Parathyroid adenoma (tissue), 2 donors: Measurements from ENCODE around the gene CCDC91.

ENCODE experiments used
- H2AFZ ChIP-seq: fragments of 300-600 bp; sonication (generic); one replicate; pipeline ENCODE4 v1.7.0; 2017; ENCODE audit warnings: antibody characterized with exemption, mild to moderate bottlenecking
- H3K27ac ChIP-seq: fragments of 300-600 bp; sonication (generic); one replicate; pipeline ENCODE4 v1.7.0; 2017
- H3K27me3 ChIP-seq: fragments of 300-600 bp; sonication (generic); one replicate; pipeline ENCODE4 v1.7.0; 2017; ENCODE audit warnings: low read length; ENCODE audit not compliant: control insufficient read depth, insufficient read depth
- H3K36me3 ChIP-seq: fragments of 300-600 bp; sonication (generic); one replicate; pipeline ENCODE4 v1.7.0; 2017; ENCODE audit warnings: low read length; ENCODE audit not compliant: control insufficient read depth, insufficient read depth
- H3K4me1 ChIP-seq: fragments of 300-600 bp; sonication (generic); one replicate; pipeline ENCODE4 v1.7.0; 2017; ENCODE audit warnings: control low read depth
- H3K4me2 ChIP-seq: fragments of 300-600 bp; sonication (generic); one replicate; pipeline ENCODE4 v1.7.0; 2017; ENCODE audit warnings: low read length
- H3K4me3 ChIP-seq: fragments of 300-600 bp; sonication (generic); one replicate; pipeline ENCODE4 v1.7.0; 2017; ENCODE audit warnings: low read depth, low read length
- H3K79me2 ChIP-seq: fragments of 300-600 bp; sonication (generic); one replicate; pipeline ENCODE4 v1.7.0; 2017; ENCODE audit warnings: control low read depth
- H3K9ac ChIP-seq: fragments of 300-600 bp; sonication (generic); one replicate; pipeline ENCODE4 v1.7.0; 2017; ENCODE audit warnings: mild to moderate bottlenecking
- H3K9me3 ChIP-seq: fragments of 300-600 bp; sonication (generic); one replicate; pipeline ENCODE4 v1.7.0; 2017; ENCODE audit warnings: low read length; ENCODE audit not compliant: control insufficient read depth
- CTCF ChIP-seq: fragments of 300-600 bp; sonication (generic); IDR thresholded peaks from one replicate; pipeline ENCODE4 v1.7.0; 2017; ENCODE audit warnings: antibody characterized with exemption, mild to moderate bottlenecking
- donor health status: primary hyperparathyroidism.

CCDC91 gene

GRCh38 chr12:28202374-28203130, 12.3 kb downstream of the CCDC91 start:
- no peaks in the 10 kb centered on the region for H3K36me3 ChIP-seq
- no peaks in the 10 kb centered on the region for H3K9me3 ChIP-seq
- H3K79me2 ChIP-seq: peaks cover 11% of the 10 kb centered on the region
- H3K27me3 ChIP-seq: no peaks in the 10 kb centered on the region
- H3K9ac ChIP-seq: no peak overlapping the region
- H2AFZ ChIP-seq: no peak overlapping the region
- no peak overlapping the region for H3K4me3 ChIP-seq
- H3K4me2 ChIP-seq: no peak overlapping the region
- TF ChIP-seq CTCF: no peak
- no peak overlapping the region for H3K27ac ChIP-seq
- H3K4me1 ChIP-seq: no peaks in the 10 kb centered on the region

- no peak overlapping the region for H3K9ac ChIP-seq
- TF ChIP-seq CTCF: no peak
- no peaks in the 10 kb centered on the region for H3K36me3 ChIP-seq
- no peaks in the 10 kb centered on the region for H3K9me3 ChIP-seq
- H3K79me2 ChIP-seq: peaks cover 11% of the 10 kb centered on the region
- H3K27ac ChIP-seq: no peak overlapping the region
- no peaks in the 10 kb centered on the region for H3K27me3 ChIP-seq
- H2AFZ ChIP-seq: no peak overlapping the region
- no peak overlapping the region for H3K4me2 ChIP-seq
- H3K4me3 ChIP-seq: no peak overlapping the region
- H3K4me1 ChIP-seq: no peaks in the 10 kb centered on the region
These were observed 19.5 kb downstream of the CCDC91 start for GRCh38 chr12:28209782-28210181.

- H3K4me2 ChIP-seq: no peak overlapping the region
- H3K79me2 ChIP-seq: peaks cover 10% of the 10 kb centered on the region
- no peaks in the 10 kb centered on the region for H3K9me3 ChIP-seq
- H3K27me3 ChIP-seq: no peaks in the 10 kb centered on the region
- TF ChIP-seq CTCF: no peak
- no peak overlapping the region for H3K9ac ChIP-seq
- H2AFZ ChIP-seq: no peak overlapping the region
- H3K4me3 ChIP-seq: no peak overlapping the region
- H3K4me1 ChIP-seq: no peaks in the 10 kb centered on the region
- H3K36me3 ChIP-seq: no peaks in the 10 kb centered on the region
- no peak overlapping the region for H3K27ac ChIP-seq
These were observed 21.9 kb downstream of the CCDC91 start for GRCh38 chr12:28212182-28212581.

GRCh38 chr12:28215021-28215420, 24.8 kb downstream of the CCDC91 start:
- Histone ChIP-seq H3K4me1 (no peaks in the 10 kb centered on the region), H3K79me2 (peaks cover 13% of the 10 kb centered on the region), H3K9ac (no peak overlapping the region), H3K4me2 (no peak overlapping the region), H3K27me3 (no peaks in the 10 kb centered on the region), H3K9me3 (no peaks in the 10 kb centered on the region), H3K36me3 (no peaks in the 10 kb centered on the region), H2AFZ (no peak overlapping the region), H3K4me3 (no peak overlapping the region), H3K27ac (no peak overlapping the region)
- no peak for TF ChIP-seq CTCF

GRCh38 chr12:28216016-28216415, 25.8 kb downstream of the CCDC91 start:
- Histone ChIP-seq H3K4me3 (no peak overlapping the region), H3K36me3 (no peaks in the 10 kb centered on the region), H3K79me2 (peaks cover 13% of the 10 kb centered on the region), H3K9me3 (no peaks in the 10 kb centered on the region), H3K27ac (no peak overlapping the region), H2AFZ (no peak overlapping the region), H3K9ac (no peak overlapping the region), H3K27me3 (no peaks in the 10 kb centered on the region), H3K4me1 (no peaks in the 10 kb centered on the region), H3K4me2 (no peak overlapping the region)
- no peak for TF ChIP-seq CTCF
